HEK293 (cell line): Measurements from ENCODE around the gene RBM42.

ENCODE experiments used
- CTCF ChIP-seq: fragments of 450-650 bp; formaldehyde crosslinking; IDR thresholded peaks from 2 replicates; pipeline ENCODE4 v1.5.1; 2016; ENCODE audit warnings: missing biosample characterization, missing genetic modification characterization
- SALL2 ChIP-seq: fragments of 450-650 bp; formaldehyde crosslinking; IDR thresholded peaks from 2 replicates; pipeline ENCODE4 v1.5.0; 2017; ENCODE audit warnings: missing biosample characterization, mild to moderate bottlenecking, missing genetic modification characterization, borderline replicate concordance
- SP2 ChIP-seq: fragments of 450-650 bp; formaldehyde crosslinking; IDR thresholded peaks from 2 replicates; pipeline ENCODE4 v1.5.1; 2016; ENCODE audit warnings: missing biosample characterization, missing genetic modification characterization
- ZBTB6 ChIP-seq: fragments of 450-650 bp; formaldehyde crosslinking; IDR thresholded peaks from 2 replicates; pipeline ENCODE4 v1.5.1; 2017; ENCODE audit warnings: missing biosample characterization, missing genetic modification characterization
- ZNF239 ChIP-seq: fragments of 450-650 bp; formaldehyde crosslinking; IDR thresholded peaks from 2 replicates; pipeline ENCODE4 v1.5.1; 2016; ENCODE audit warnings: missing biosample characterization, missing genetic modification characterization
- ZNF701 ChIP-seq: fragments of 450-650 bp; formaldehyde crosslinking; IDR thresholded peaks from 2 replicates; pipeline ENCODE4 v1.5.1; 2016; ENCODE audit warnings: missing biosample characterization, missing genetic modification characterization
- ZNF777 ChIP-seq: fragments of 450-650 bp; formaldehyde crosslinking; IDR thresholded peaks from 2 replicates; pipeline ENCODE4 v1.5.1; 2017; ENCODE audit warnings: missing biosample characterization, missing genetic modification characterization, borderline replicate concordance
- ZNF830 ChIP-seq: fragments of 450-650 bp; IDR thresholded peaks from 2 replicates; pipeline ENCODE4 v1.5.0; 2018; ENCODE audit warnings: missing biosample characterization, missing genetic modification characterization, low read depth, mild to moderate bottlenecking, moderate library complexity

- TF ChIP-seq ZNF239 (tag by site-specific recombination) = no peak
- no peak for TF ChIP-seq CTCF (tag by site-specific recombination)
- TF ChIP-seq SP2 = no peak
- no peak for TF ChIP-seq ZNF777 (tag by site-specific recombination)
- TF ChIP-seq ZNF701 (tag by site-specific recombination) = no peak
- no peak for TF ChIP-seq ZNF830 (tag by site-specific recombination)
- no peak for TF ChIP-seq ZBTB6
- no peak for TF ChIP-seq SALL2
These were observed 46.1 kb upstream of the RBM42 start for GRCh38 chr19:35582760-35583159.
